T-helper 17 cell (primary cell): ENCODE measurements around the gene CFAP221. TPM values are rescaled to one million over a fixed set of nuclear protein-coding genes. Genes with fewer than 3 reads are reported as not detected.
"Not testable (repeated sequence)": the region's sequence is repeated elsewhere in the genome, so short reads cannot be mapped to it uniquely, and the experiment has no call there.

ENCODE experiments used
- ATAC-seq: fragments of 150-1000 bp; cut with Tn5 transposase; 2 replicates; pipeline ENCODE4 v1.10.0; 2021; ENCODE audit warnings: mild to moderate bottlenecking, moderate library complexity
- DNase-seq, 3 donors: peaks; one replicate each; pipeline versions ENCODE4 v3.0.0 to v3.0.0-alpha.2; 2020 to 2021
- H3K9me3 ChIP-seq: one replicate; pipeline ENCODE4 v1.7.0; 2013; ENCODE audit warnings: low read length, mild to moderate bottlenecking; ENCODE audit not compliant: control insufficient read depth, poor library complexity, severe bottlenecking
- H3K27ac Mint-ChIP-seq: one replicate; pipeline ENCODE4 v1.8.0; 2022; ENCODE audit warnings: mild to moderate bottlenecking, moderate library complexity, mixed read lengths
- H3K27me3 Mint-ChIP-seq: one replicate; pipeline ENCODE4 v1.8.0; 2022; ENCODE audit warnings: mixed read lengths
- H3K36me3 Mint-ChIP-seq: one replicate; pipeline ENCODE4 v1.8.0; 2022; ENCODE audit warnings: low read depth, mixed read lengths
- H3K4me1 Mint-ChIP-seq: one replicate; pipeline ENCODE4 v1.8.0; 2022; ENCODE audit warnings: mild to moderate bottlenecking, mixed read lengths
- H3K4me3 Mint-ChIP-seq: one replicate; pipeline ENCODE4 v1.8.0; 2022; ENCODE audit warnings: mild to moderate bottlenecking, moderate library complexity, mixed read lengths
- total RNA-seq, 4 donors: library from RNA in 2 of 4; stranded (reverse) in 2 of 4; gene quantifications; one replicate each; pipeline ENCODE4 v1.2.3 and lab custom pipeline; 2022 to 2026

CFAP221 gene
- total RNA-seq, 2 donors from 2014 or later = not detected

GRCh38 chr2:119614140-119614539 is 69.9 kb downstream of the CFAP221 start:
- not testable (repeated sequence) for H3K4me1 Mint-ChIP-seq, H3K9me3 ChIP-seq

GRCh38 chr2:119616421-119616820 is 72.2 kb downstream of the CFAP221 start:
- no peak overlapping the region for H3K4me3 Mint-ChIP-seq
- peaks cover 3% of the 10 kb centered on the region for H3K36me3 Mint-ChIP-seq

More at GRCh38 chr2:119614140-119614539, 69.9 kb downstream of the CFAP221 start:
- DNase-seq, ATAC-seq, H3K36me3 Mint-ChIP-seq, H3K27ac Mint-ChIP-seq, H3K4me3 Mint-ChIP-seq: not testable (repeated sequence)
- peaks cover 29% of the 10 kb centered on the region for H3K27me3 Mint-ChIP-seq

GRCh38 chr2:119617455-119617854 is 73.2 kb downstream of the CFAP221 start:
- H3K36me3 Mint-ChIP-seq = peaks cover 3% of the 10 kb centered on the region
- DNase-seq (no peak), ATAC-seq (no peak)
- H3K4me1 Mint-ChIP-seq = no peaks in the 10 kb centered on the region
- H3K9me3 ChIP-seq = peaks cover 3% of the 10 kb centered on the region
- H3K27ac Mint-ChIP-seq = no peak overlapping the region
- peaks cover 17% of the 10 kb centered on the region for H3K27me3 Mint-ChIP-seq
- no peak overlapping the region for H3K4me3 Mint-ChIP-seq

More at GRCh38 chr2:119616421-119616820, 72.2 kb downstream of the CFAP221 start:
- H3K9me3 ChIP-seq = peaks cover 3% of the 10 kb centered on the region
- no peak for ATAC-seq
- peaks cover 17% of the 10 kb centered on the region for H3K27me3 Mint-ChIP-seq
- H3K27ac Mint-ChIP-seq = no peak overlapping the region
- no peak for DNase-seq
- no peaks in the 10 kb centered on the region for H3K4me1 Mint-ChIP-seq

- H3K9me3 ChIP-seq, H3K36me3 Mint-ChIP-seq, DNase-seq, H3K4me1 Mint-ChIP-seq, ATAC-seq, H3K27ac Mint-ChIP-seq, H3K4me3 Mint-ChIP-seq: not testable (repeated sequence)
- peaks cover 17% of the 10 kb centered on the region for H3K27me3 Mint-ChIP-seq
Measured at GRCh38 chr2:119618725-119619124, 74.5 kb downstream of the CFAP221 start.

GRCh38 chr2:119625226-119625625 is 81.0 kb downstream of the CFAP221 start:
- H3K9me3 ChIP-seq = no peaks in the 10 kb centered on the region
- Mint-ChIP-seq H3K36me3 (peaks cover 2% of the 10 kb centered on the region), H3K4me1 (no peaks in the 10 kb centered on the region), H3K27me3 (peaks cover 13% of the 10 kb centered on the region), H3K27ac (no peak overlapping the region), H3K4me3 (no peak overlapping the region)
- ATAC-seq (no peak), DNase-seq (no peak)

GRCh38 chr2:119629323-119629825 is 85.1 kb downstream of the CFAP221 start:
- H3K4me1 Mint-ChIP-seq = no peaks in the 10 kb centered on the region
- peaks cover 23% of the 10 kb centered on the region for H3K27me3 Mint-ChIP-seq
- H3K4me3 Mint-ChIP-seq = no peak overlapping the region
- no peaks in the 10 kb centered on the region for H3K9me3 ChIP-seq
- no peak overlapping the region for H3K27ac Mint-ChIP-seq
- ATAC-seq (no peak), DNase-seq (no peak)
- peaks cover 2% of the 10 kb centered on the region for H3K36me3 Mint-ChIP-seq

- no peak overlapping the region for H3K27ac Mint-ChIP-seq
- ATAC-seq = no peak
- H3K4me3 Mint-ChIP-seq = no peak overlapping the region
- no peaks in the 10 kb centered on the region for H3K4me1 Mint-ChIP-seq
- H3K9me3 ChIP-seq = no peaks in the 10 kb centered on the region
- H3K27me3 Mint-ChIP-seq = peaks cover 23% of the 10 kb centered on the region
- no peak for DNase-seq
- H3K36me3 Mint-ChIP-seq = peaks cover 2% of the 10 kb centered on the region
Measured at GRCh38 chr2:119630121-119630520, 85.9 kb downstream of the CFAP221 start.

GRCh38 chr2:119637371-119637770 is 93.1 kb downstream of the CFAP221 start:
- ATAC-seq = no peak
- H3K4me1 Mint-ChIP-seq = peaks cover 3% of the 10 kb centered on the region

GRCh38 chr2:119638246-119638645 is 94.0 kb downstream of the CFAP221 start:
- Mint-ChIP-seq H3K36me3 (no peaks in the 10 kb centered on the region), H3K4me3 (no peak overlapping the region), H3K27me3 (peaks cover 32% of the 10 kb centered on the region), H3K4me1 (peaks cover 3% of the 10 kb centered on the region), H3K27ac (no peak overlapping the region)
- DNase-seq (no peak), ATAC-seq (no peak)
- no peaks in the 10 kb centered on the region for H3K9me3 ChIP-seq

More at GRCh38 chr2:119637371-119637770, 93.1 kb downstream of the CFAP221 start:
- H3K27me3 Mint-ChIP-seq = peaks cover 32% of the 10 kb centered on the region
- H3K9me3 ChIP-seq = no peaks in the 10 kb centered on the region
- no peak for DNase-seq
- H3K4me3 Mint-ChIP-seq = no peak overlapping the region
- H3K36me3 Mint-ChIP-seq = no peaks in the 10 kb centered on the region
- H3K27ac Mint-ChIP-seq = no peak overlapping the region

- Mint-ChIP-seq H3K27ac (no peak overlapping the region), H3K27me3 (peaks cover 32% of the 10 kb centered on the region)
- no peak for DNase-seq
Measured at GRCh38 chr2:119638685-119639554, 94.7 kb downstream of the CFAP221 start.

GRCh38 chr2:119641562-119642258 is 97.5 kb downstream of the CFAP221 start:
- DNase-seq (peak; percentile 43 to 68 (median 49)), ATAC-seq (peak; percentile 95)
- Mint-ChIP-seq H3K4me3 (no peak overlapping the region), H3K27ac (no peak overlapping the region), H3K36me3 (no peaks in the 10 kb centered on the region), H3K4me1 (peaks cover 6% of the 10 kb centered on the region), H3K27me3 (peaks cover 45% of the 10 kb centered on the region)
- H3K9me3 ChIP-seq = no peaks in the 10 kb centered on the region

More at GRCh38 chr2:119638685-119639554, 94.7 kb downstream of the CFAP221 start:
- no peaks in the 10 kb centered on the region for H3K36me3 Mint-ChIP-seq
- ATAC-seq = no peak
- no peaks in the 10 kb centered on the region for H3K9me3 ChIP-seq
- H3K4me1 Mint-ChIP-seq = peaks cover 3% of the 10 kb centered on the region
- no peak overlapping the region for H3K4me3 Mint-ChIP-seq

GRCh38 chr2:119644186-119644585 is 99.9 kb downstream of the CFAP221 start:
- no peak for ATAC-seq
- H3K27me3 Mint-ChIP-seq = peaks cover 51% of the 10 kb centered on the region
- no peaks in the 10 kb centered on the region for H3K36me3 Mint-ChIP-seq
- H3K9me3 ChIP-seq = peaks cover 5% of the 10 kb centered on the region
- H3K4me3 Mint-ChIP-seq = no peak overlapping the region
- no peak overlapping the region for H3K27ac Mint-ChIP-seq
- H3K4me1 Mint-ChIP-seq = peaks cover 6% of the 10 kb centered on the region
- no peak for DNase-seq

- H3K9me3 ChIP-seq = peaks cover 5% of the 10 kb centered on the region
- peaks cover 6% of the 10 kb centered on the region for H3K4me1 Mint-ChIP-seq
- H3K27me3 Mint-ChIP-seq = peaks cover 42% of the 10 kb centered on the region
- H3K27ac Mint-ChIP-seq = no peak overlapping the region
- DNase-seq (no peak), ATAC-seq (no peak)
- no peak overlapping the region for H3K4me3 Mint-ChIP-seq
- no peaks in the 10 kb centered on the region for H3K36me3 Mint-ChIP-seq
Measured at GRCh38 chr2:119645173-119645855, 101.1 kb downstream of the CFAP221 start.
